Measurements from ENCODE around the gene HNRNPL.

The HNRNPL gene

DNA sequence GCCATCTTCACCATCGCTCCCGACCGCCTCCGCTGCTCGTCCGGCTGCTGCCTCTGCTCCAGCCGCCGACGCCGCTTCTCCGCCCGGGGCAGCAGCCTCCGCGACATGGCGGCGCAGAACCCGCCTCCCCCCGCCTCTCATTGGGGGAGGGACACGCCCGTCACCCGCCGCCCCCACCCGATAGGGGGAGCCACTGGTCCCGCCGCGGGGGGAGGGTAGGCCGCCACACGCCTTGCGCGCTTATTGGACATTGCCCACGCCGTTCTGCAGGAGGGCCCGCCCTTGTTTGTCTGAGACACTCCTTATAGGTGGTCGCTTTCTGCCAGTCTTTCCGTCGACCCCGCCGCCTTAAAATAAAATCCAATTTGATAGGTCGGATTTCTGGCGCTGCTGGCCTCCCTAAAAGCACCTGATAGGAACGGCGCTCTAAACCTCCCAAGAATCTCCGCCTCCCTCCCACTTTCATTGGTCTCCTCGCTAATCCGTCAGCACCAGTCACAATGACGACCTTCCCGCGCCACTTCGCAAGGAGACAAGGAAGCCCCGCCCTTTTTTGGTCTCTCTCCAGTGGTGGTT, at the start of gene HNRNPL:
Gene HNRNPL, minus strand, starts transcription at position 127 of the 576 bp plus-strand sequence. Its CDS starts 20 bp downstream, at position 107.
- DNase-seq (ENCODE audit: low read depth) = peak; percentile 100
- TF ChIP-seq, protein P1, sequence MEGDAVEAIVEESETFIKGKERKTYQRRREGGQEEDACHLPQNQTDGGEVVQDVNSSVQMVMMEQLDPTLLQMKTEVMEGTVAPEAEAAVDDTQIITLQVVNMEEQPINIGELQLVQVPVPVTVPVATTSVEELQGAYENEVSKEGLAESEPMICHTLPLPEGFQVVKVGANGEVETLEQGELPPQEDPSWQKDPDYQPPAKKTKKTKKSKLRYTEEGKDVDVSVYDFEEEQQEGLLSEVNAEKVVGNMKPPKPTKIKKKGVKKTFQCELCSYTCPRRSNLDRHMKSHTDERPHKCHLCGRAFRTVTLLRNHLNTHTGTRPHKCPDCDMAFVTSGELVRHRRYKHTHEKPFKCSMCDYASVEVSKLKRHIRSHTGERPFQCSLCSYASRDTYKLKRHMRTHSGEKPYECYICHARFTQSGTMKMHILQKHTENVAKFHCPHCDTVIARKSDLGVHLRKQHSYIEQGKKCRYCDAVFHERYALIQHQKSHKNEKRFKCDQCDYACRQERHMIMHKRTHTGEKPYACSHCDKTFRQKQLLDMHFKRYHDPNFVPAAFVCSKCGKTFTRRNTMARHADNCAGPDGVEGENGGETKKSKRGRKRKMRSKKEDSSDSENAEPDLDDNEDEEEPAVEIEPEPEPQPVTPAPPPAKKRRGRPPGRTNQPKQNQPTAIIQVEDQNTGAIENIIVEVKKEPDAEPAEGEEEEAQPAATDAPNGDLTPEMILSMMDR (conservative IDR thresholded peaks at IDR 0.05; ENCODE audit: low read depth, low read length) = peak; percentile 31
- peak within 1 kb of the TSS; percentile 65 for H3K4me3 ChIP-seq (ENCODE audit: low read length)

DNA sequence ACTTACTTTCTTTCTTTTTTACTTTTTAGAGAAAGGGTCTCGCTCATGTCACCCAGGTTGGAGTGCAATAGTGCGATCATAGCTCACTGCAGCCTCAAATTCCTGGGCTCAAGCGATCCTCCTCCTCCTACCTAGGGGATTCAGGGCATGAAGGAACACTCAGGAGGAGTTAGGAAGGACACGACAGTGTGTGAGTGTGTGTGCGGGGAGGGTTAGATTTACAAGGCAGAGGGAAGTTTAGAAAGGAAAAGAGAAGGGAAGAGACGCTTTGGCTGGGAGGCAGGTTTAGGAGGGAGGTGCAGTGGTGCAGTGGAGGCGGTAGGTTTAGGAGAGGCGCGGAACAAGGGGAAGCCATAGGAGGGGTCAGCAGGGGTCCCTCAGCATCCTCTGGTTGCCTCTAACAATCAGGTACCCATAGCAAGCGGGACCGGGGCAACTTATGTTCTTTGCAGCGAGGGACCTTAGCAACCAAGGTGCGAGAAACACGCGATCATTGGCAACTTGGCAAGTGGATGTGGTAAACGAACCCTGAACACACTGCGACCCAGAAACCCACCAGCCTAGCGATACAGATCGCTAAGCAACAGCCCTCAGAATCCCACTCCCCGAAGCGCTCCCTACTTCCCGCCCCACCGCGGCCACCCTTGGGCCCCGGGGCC, 49.1 kb upstream of the HNRNPL start:
- TF ChIP-seq, protein P1 (conservative IDR thresholded peaks at IDR 0.05; ENCODE audit: low read depth, low read length) = no peak
- DNase-seq (ENCODE audit: low read depth) = no peak
- H3K4me3 ChIP-seq (ENCODE audit: low read length) = peak overlapping the region; percentile 89

DNA sequence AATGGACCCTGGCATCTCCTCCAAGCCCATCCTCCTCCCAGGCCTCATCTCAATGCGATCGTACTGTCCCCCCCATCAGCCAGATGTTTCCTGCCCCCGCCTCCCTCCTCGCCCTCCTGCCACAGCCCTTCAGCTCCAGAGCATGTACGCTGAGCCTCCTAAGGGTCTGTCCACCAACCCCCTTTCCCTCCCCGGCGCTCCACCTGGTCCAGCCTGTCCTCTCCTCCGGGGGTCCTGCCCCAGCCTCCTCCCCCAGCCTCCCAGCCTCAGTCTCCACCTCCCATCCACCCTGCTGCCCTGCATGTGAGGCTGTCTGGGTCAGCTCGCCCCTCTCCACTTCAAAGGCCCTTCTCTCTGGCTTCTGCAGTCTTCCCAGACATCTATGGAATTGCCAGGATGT, 45.2 kb upstream of the HNRNPL start:
- DNase-seq (ENCODE audit: low read depth) = no peak
- H3K4me3 ChIP-seq (ENCODE audit: low read length) = no peak overlapping the region
- TF ChIP-seq, protein P1 (conservative IDR thresholded peaks at IDR 0.05; ENCODE audit: low read depth, low read length) = no peak

DNA sequence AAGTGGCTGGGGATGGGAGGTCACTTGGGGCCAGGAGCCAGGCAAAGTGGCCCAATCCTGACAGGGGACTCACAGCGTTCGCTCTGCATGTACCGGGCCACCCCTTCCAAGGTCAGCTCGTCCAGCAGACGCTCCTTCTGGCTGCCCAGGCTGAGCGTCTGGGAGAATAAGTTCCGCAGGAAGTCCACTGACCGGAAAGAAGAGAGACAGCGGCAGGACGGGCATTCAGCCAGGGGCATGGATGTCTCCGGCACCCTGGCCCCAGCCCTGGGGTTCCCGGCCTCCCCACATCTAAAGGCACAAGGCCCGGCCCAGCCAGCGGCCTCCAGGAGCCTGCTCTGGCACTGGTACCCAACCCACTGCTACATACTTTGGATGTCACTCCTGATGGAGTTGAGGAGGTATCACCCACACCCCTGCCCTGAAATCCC, 43.6 kb upstream of the HNRNPL start:
- DNase-seq (ENCODE audit: low read depth) = no peak
- no peak overlapping the region for H3K4me3 ChIP-seq (ENCODE audit: low read length)
- TF ChIP-seq, protein P1 (conservative IDR thresholded peaks at IDR 0.05; ENCODE audit: low read depth, low read length) = no peak

DNA sequence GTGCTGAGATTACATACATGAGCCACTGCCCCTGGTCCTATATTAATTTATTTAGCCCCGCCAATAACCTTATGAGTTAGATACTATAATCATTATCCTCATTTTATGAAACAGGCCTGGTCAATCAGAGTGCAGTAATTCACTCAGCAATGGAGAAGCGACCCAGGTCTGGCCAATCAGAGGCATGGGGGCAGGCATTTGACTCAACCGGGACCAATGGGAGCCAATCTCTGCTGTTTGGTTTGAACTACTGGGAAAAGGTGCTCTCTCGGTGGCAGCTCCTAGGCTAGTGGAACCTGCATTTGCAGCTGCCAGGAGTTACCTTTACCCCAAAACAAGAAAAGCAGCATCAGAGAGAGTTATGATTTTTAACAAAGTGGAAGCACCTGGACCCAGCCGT, 43.1 kb upstream of the HNRNPL start:
- no peak overlapping the region for H3K4me3 ChIP-seq (ENCODE audit: low read length)
- no peak for DNase-seq (ENCODE audit: low read depth)
- TF ChIP-seq, protein P1 (conservative IDR thresholded peaks at IDR 0.05; ENCODE audit: low read depth, low read length) = no peak

DNA sequence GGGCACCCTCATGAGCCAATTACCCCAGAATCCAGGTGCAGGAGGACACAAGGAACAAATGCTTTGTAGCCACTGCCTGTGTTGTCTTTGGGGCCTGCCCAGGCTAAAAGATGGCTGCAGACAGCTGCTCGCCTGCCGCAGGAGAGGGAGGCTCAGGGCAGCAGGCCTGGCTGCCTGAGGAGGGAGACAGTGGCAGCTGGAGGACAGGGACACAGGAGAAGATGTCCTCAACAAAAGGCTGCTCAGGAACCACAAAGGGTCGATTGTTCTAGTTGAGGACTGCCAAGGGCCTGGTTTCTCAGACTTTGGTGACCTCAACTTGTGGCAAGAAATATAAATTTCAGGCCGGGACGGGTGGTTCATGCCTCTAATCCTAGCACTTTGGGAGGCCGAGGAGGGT, 42.0 kb upstream of the HNRNPL start:
- TF ChIP-seq, protein P1 (conservative IDR thresholded peaks at IDR 0.05; ENCODE audit: low read depth, low read length) = no peak
- no peak overlapping the region for H3K4me3 ChIP-seq (ENCODE audit: low read length)
- DNase-seq (ENCODE audit: low read depth) = no peak

DNA sequence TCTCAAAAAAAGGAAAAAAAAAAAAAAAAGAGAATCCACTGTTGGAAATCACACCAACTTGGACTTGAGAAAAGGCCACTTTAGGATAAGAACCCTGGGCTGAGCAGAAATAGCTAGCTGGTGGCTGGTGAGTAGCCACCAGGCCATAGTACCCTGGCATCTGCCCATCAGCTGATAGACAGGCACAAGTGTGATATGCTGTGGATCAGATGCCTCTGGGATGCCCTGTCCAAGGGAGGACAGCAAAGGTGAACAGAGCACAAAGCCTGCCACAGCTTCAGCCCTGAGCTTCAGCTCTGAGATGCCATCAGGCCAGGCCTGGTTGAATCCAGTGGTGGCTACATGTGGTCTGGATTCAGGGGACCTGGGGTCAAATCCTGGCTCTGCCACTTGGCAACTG, 40.9 kb upstream of the HNRNPL start:
- no peak overlapping the region for H3K4me3 ChIP-seq (ENCODE audit: low read length)
- TF ChIP-seq, protein P1 (conservative IDR thresholded peaks at IDR 0.05; ENCODE audit: low read depth, low read length) = no peak
- DNase-seq (ENCODE audit: low read depth) = no peak

All from retinal pigment epithelial cell (primary cell).